HG02642 (cell line): Measurements from ENCODE around the gene KRTAP10-4.
"Not testable (repeated sequence)": the region's sequence is repeated elsewhere in the genome, so short reads cannot be mapped to it uniquely, and the experiment has no call there.

Source experiments
- ATAC-seq: cut with Tn5 transposase; IDR thresholded peaks from one replicate; pipeline ENCODE4 v1.9.1; 2021; ENCODE audit warnings: mild to moderate bottlenecking; ENCODE audit not compliant: unreplicated experiment, poor library complexity

Gene KRTAP10-4

GRCh38 chr21:44573630-44574456 lies at the start of gene KRTAP10-4:
Gene KRTAP10-4 (plus strand): TSS chr21:44573729. CDS start chr21:44573759, 30 bp downstream.
- ATAC-seq, result not testable (repeated sequence)

- ATAC-seq, result no peak
Measured at GRCh38 chr21:44524414-44525371, 48.8 kb upstream of the KRTAP10-4 start.

GRCh38 chr21:44525391-44526095 lies 48.0 kb upstream of the KRTAP10-4 start:
- ATAC-seq, result no peak

GRCh38 chr21:44526096-44526997 lies 47.2 kb upstream of the KRTAP10-4 start:
- ATAC-seq, result no peak

- ATAC-seq, result no peak
Measured at GRCh38 chr21:44527156-44527982, 46.2 kb upstream of the KRTAP10-4 start.

GRCh38 chr21:44527983-44528633 lies 45.4 kb upstream of the KRTAP10-4 start:
- ATAC-seq, result no peak

- no peak for ATAC-seq
Measured at GRCh38 chr21:44528634-44528995, 44.9 kb upstream of the KRTAP10-4 start.

GRCh38 chr21:44529011-44529421 lies 44.5 kb upstream of the KRTAP10-4 start:
- no peak for ATAC-seq

- no peak for ATAC-seq
Measured at GRCh38 chr21:44529503-44530125, 43.9 kb upstream of the KRTAP10-4 start.

GRCh38 chr21:44530221-44530902 lies 43.2 kb upstream of the KRTAP10-4 start:
- ATAC-seq, result no peak

- no peak for ATAC-seq
Measured at GRCh38 chr21:44530903-44531605, 42.5 kb upstream of the KRTAP10-4 start.

GRCh38 chr21:44531606-44532564 lies 41.6 kb upstream of the KRTAP10-4 start:
- no peak for ATAC-seq

GRCh38 chr21:44532712-44533111 lies 40.8 kb upstream of the KRTAP10-4 start:
- no peak for ATAC-seq

- ATAC-seq, result no peak
Measured at GRCh38 chr21:44533121-44533890, 40.2 kb upstream of the KRTAP10-4 start.
